Activated gamma-delta T cell treated with Interleukin-2 at 50 U/mL for 16 hours (primary cell): Measurements from ENCODE around the gene AP1M1.

Experiments
- DNase-seq: peaks from one replicate; pipeline ENCODE4 v3.0.0-alpha.2; 2020

The AP1M1 gene

GRCh38 chr19:16208847-16209665 is 11.3 kb downstream of the AP1M1 start:
- no peak for DNase-seq

- DNase-seq, result no peak
Measured at GRCh38 chr19:16210168-16210567, 12.5 kb downstream of the AP1M1 start.

- no peak for DNase-seq
Measured at GRCh38 chr19:16213076-16213475, 15.4 kb downstream of the AP1M1 start.

GRCh38 chr19:16216744-16217670 is 19.3 kb downstream of the AP1M1 start:
- DNase-seq, result peak; percentile 29

GRCh38 chr19:16217716-16218451 is 20.2 kb downstream of the AP1M1 start:
- no peak for DNase-seq

- no peak for DNase-seq
Measured at GRCh38 chr19:16218851-16219250, 21.1 kb downstream of the AP1M1 start.

GRCh38 chr19:16222806-16223205 is 25.1 kb downstream of the AP1M1 start:
- DNase-seq, result no peak

- no peak for DNase-seq
Measured at GRCh38 chr19:16223746-16224145, 26.0 kb downstream of the AP1M1 start.

GRCh38 chr19:16224293-16225045 is 26.8 kb downstream of the AP1M1 start:
- no peak for DNase-seq

- no peak for DNase-seq
Measured at GRCh38 chr19:16225279-16226183, 27.8 kb downstream of the AP1M1 start.

- DNase-seq, result no peak
Measured at GRCh38 chr19:16226184-16226591, 28.5 kb downstream of the AP1M1 start.

- no peak for DNase-seq
Measured at GRCh38 chr19:16226878-16227836, 29.4 kb downstream of the AP1M1 start.

- DNase-seq, result no peak
Measured at GRCh38 chr19:16227837-16228636, 30.3 kb downstream of the AP1M1 start.

- DNase-seq, result no peak
Measured at GRCh38 chr19:16228637-16229321, 31.1 kb downstream of the AP1M1 start.

- DNase-seq, result no peak
Measured at GRCh38 chr19:16229322-16229641, 31.6 kb downstream of the AP1M1 start.

- DNase-seq, result no peak
Measured at GRCh38 chr19:16232127-16232526, 34.4 kb downstream of the AP1M1 start.

GRCh38 chr19:16232568-16232967 is 34.9 kb downstream of the AP1M1 start:
- DNase-seq, result no peak

GRCh38 chr19:16233081-16233776 is 35.5 kb downstream of the AP1M1 start:
- DNase-seq, result no peak
